ENCODE data around the gene CHN1. TPM values are rescaled to one million over a fixed set of nuclear protein-coding genes. Genes with fewer than 3 reads are reported as not detected.

CHN1 gene
- total and polyA plus RNA-seq, 2 of the 8 experiments (the other 6 are each of a cell fraction or from before 2014, with no cell fraction given), result 54.0 to 65.7 TPM

- Histone ChIP-seq H3K79me2 (ENCODE audit: control insufficient read depth in 1 of 2, insufficient read depth in 2 of 2, low read length in 2 of 2) (peaks cover 6 to 94% of the 10 kb centered on the region in 2 experiments; a peak in 3 of 4 replicates), H3K36me3 (ENCODE audit: control insufficient read depth in 2 of 4, insufficient read depth in 4 of 4, low read length in 3 of 4) (no peaks in the 10 kb centered on the region)
- POLR2A ChIA-PET (ENCODE audit: partially characterized antibody), result interaction anchor here (1.1 kb wide), 1 partner anchor 27 kb away, joined by 3 read pairs; no protein-coding TSS in a partner anchor
- TF ChIP-seq ZNF274 (IDR thresholded peaks at IDR 0.05; ENCODE audit: borderline replicate concordance, extremely low read depth, low read length) (no peak), KDM5A (IDR thresholded peaks at IDR 0.05; ENCODE audit: low read length) (no peak), RNF2 (IDR thresholded peaks at IDR 0.05; ENCODE audit: borderline replicate concordance, low read depth, low read length, missing control alignments, poor library complexity, severe bottlenecking) (no peak), GTF2F1 (IDR thresholded peaks at IDR 0.05; ENCODE audit: borderline replicate concordance, low read depth, low read length) (no peak), RBBP5 (IDR thresholded peaks at IDR 0.05; ENCODE audit: borderline replicate concordance, low read depth, low read length) (no peak), CTBP2 (IDR thresholded peaks at IDR 0.05; ENCODE audit: borderline replicate concordance, insufficient read depth, insufficient read length, low read length) (no peak), NRF1 (IDR thresholded peaks at IDR 0.05; ENCODE audit: low read depth, low read length) (no peak), SP2 (IDR thresholded peaks at IDR 0.05; ENCODE audit: low read length) (no peak), TBP (IDR thresholded peaks at IDR 0.05; ENCODE audit: low read depth, low read length) (no peak), SRF (IDR thresholded peaks at IDR 0.05; ENCODE audit: low read depth, low read length) (no peak), BACH1 (IDR thresholded peaks at IDR 0.05; ENCODE audit: low read length) (no peak), POLR2A (IDR thresholded peaks at IDR 0.05; ENCODE audit: control extremely low read depth in 1 of 2, low read depth in 2 of 2, low read length in 2 of 2) (no peak), TCF12 (IDR thresholded peaks at IDR 0.05; ENCODE audit: low read depth, low read length) (no peak)
- TF ChIP-seq, protein P1, sequence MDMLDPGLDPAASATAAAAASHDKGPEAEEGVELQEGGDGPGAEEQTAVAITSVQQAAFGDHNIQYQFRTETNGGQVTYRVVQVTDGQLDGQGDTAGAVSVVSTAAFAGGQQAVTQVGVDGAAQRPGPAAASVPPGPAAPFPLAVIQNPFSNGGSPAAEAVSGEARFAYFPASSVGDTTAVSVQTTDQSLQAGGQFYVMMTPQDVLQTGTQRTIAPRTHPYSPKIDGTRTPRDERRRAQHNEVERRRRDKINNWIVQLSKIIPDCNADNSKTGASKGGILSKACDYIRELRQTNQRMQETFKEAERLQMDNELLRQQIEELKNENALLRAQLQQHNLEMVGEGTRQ (IDR thresholded peaks at IDR 0.05; ENCODE audit: low read length), result no peak
Measured at GRCh38 chr2:174957050-174957449, 48.1 kb downstream of the CHN1 start.

More at GRCh38 chr2:174957050-174957449, 48.1 kb downstream of the CHN1 start:
- no peak overlapping the region for H3K9ac ChIP-seq (replicated peaks in 1 of 4; ENCODE audit: extremely low read depth in 1 of 4, low read depth in 3 of 4, low read length in 3 of 4)
- H4K5ac ChIP-seq (ENCODE audit: insufficient read length, low read depth, low read length), result no peak overlapping the region
- H3K9me3 ChIP-seq (ENCODE audit: insufficient read depth in 2 of 2, low read depth in 1 of 2, low read length in 1 of 2), result no peaks in the 10 kb centered on the region
- 0 out of 2 replicates have a peak, but pooled peaks cover 3% of the 10 kb centered on the region for H3K79me1 ChIP-seq (ENCODE audit: low read depth, low read length)
- H3K4me3 ChIP-seq (ENCODE audit: extremely low read depth in 1 of 4, insufficient read depth in 2 of 4, low read depth in 3 of 4, low read length in 4 of 4), result no peak overlapping the region
- FAIRE-seq (no peak), DNase-seq (ENCODE audit: low read depth in 1 of 2, low spot score in 2 of 2) (no peak)
- WGBS, 2 experiments (ENCODE audit: extremely low coverage in 1 of 2, insufficient coverage in 1 of 2, insufficient read length in 1 of 2, insufficient replicate concordance in 2 of 2, low coverage in 1 of 2, low lambda C conversion rate in 2 of 2, missing lambda C conversion rate in 1 of 2), result 83% methylated on average over 5 of the region's 5 CpGs; no CpG with 5 or more reads in 1 of the 2 experiments
- no peak overlapping the region for H2AK5ac ChIP-seq (ENCODE audit: low read depth, low read length)
- 0 out of 2 replicates have a peak overlapping the region, but pooled peaks have one; percentile 15 for H3K27ac ChIP-seq (ENCODE audit: low read depth, low read length)
- H3K56ac ChIP-seq (replicated peaks; ENCODE audit: insufficient read length, low read depth, low read length), result no peak overlapping the region
- no peaks in the 10 kb centered on the region for H3K23me2 ChIP-seq (ENCODE audit: low read depth, low read length)
- H4K20me1 ChIP-seq (replicated peaks in 1 of 2; ENCODE audit: control insufficient read depth in 1 of 2, insufficient read depth in 2 of 2, low read length in 2 of 2), result no peaks in the 10 kb centered on the region
- H2BK5ac ChIP-seq (ENCODE audit: low read depth, low read length), result no peak overlapping the region
- H2AFZ ChIP-seq (ENCODE audit: low read length), result no peak overlapping the region
- H3K4me1 ChIP-seq (replicated peaks in 1 of 4; ENCODE audit: control insufficient read depth in 3 of 4, insufficient read depth in 4 of 4, low read length in 3 of 4), result peaks cover 4 to 14% (median 8%) of the 10 kb centered on the region in 4 experiments; a peak in 6 of 7 replicates
- H3K27me3 ChIP-seq (replicated peaks in 1 of 4; ENCODE audit: control insufficient read depth in 3 of 4, extremely low read depth in 1 of 4, insufficient read depth in 3 of 4, low read length in 3 of 4), result no peaks in the 10 kb centered on the region
- H3K23ac ChIP-seq (ENCODE audit: insufficient read length), result no peak overlapping the region
- H3K4me2 ChIP-seq (ENCODE audit: insufficient read depth in 1 of 2, low read depth in 2 of 2, low read length in 2 of 2), result no peak overlapping the region
- no peak overlapping the region for H3K18ac ChIP-seq (ENCODE audit: extremely low read depth, low read length)
- H2BK12ac ChIP-seq (ENCODE audit: low read depth, low read length), result no peak overlapping the region
- no peak overlapping the region for H4K91ac ChIP-seq (replicated peaks; ENCODE audit: insufficient read length, low read length)
- CTCF ChIA-PET (ENCODE audit: partially characterized antibody), result interaction anchor here (0.7 kb wide), 1 partner anchor 9 kb away, joined by 4 read pairs; no protein-coding TSS in a partner anchor
- no peak overlapping the region for H2BK15ac ChIP-seq (ENCODE audit: low read length)
- H2BK120ac ChIP-seq (replicated peaks; ENCODE audit: low read depth, low read length), result no peak overlapping the region
- no peak overlapping the region for H3K4ac ChIP-seq (replicated peaks; ENCODE audit: insufficient read length, low read depth, low read length)
- no peak overlapping the region for H2BK20ac ChIP-seq (ENCODE audit: low read length)
- no peak overlapping the region for H3K14ac ChIP-seq (ENCODE audit: insufficient read length)
- no peak overlapping the region for H4K8ac ChIP-seq (ENCODE audit: extremely low read depth, insufficient read depth, low read length)

Data from H1 (cell line).